Left ventricle myocardium superior (tissue), 1 donor: ENCODE data around the gene KRT73. TPM values are rescaled to one million over a fixed set of nuclear protein-coding genes. Genes with fewer than 3 reads are reported as not detected.

Experiments
- ATAC-seq: fragments of 200-7000 bp; cut with Tn5 transposase; one replicate; pipeline ENCODE4 v1.9.1; 2020; ENCODE audit warnings: mild to moderate bottlenecking, moderate library complexity
- DNase-seq: peaks from one replicate; pipeline ENCODE4 v3.0.0-alpha.2; 2020
- intact Hi-C: fragments of 100-400 bp; cut with micrococcal nuclease; formaldehyde crosslinking; loops from one replicate; pipeline ENCODE4 v1.11.0; 2022
- total RNA-seq: library from RNA; stranded (reverse); fragmentation: NEBNext Ultra II Directional; extraction: Animal tissue kit (Norgen Biotek cat#: 25700); gene quantifications from one replicate; pipeline ENCODE4 v1.2.1, GENCODE V29; 2021
- donor health status: DM: no; HTN: yes; CAD: no; lungs with severe emphysema.

KRT73 gene
- total RNA-seq, 1 donor from 2014 or later, result not detected

DNA sequence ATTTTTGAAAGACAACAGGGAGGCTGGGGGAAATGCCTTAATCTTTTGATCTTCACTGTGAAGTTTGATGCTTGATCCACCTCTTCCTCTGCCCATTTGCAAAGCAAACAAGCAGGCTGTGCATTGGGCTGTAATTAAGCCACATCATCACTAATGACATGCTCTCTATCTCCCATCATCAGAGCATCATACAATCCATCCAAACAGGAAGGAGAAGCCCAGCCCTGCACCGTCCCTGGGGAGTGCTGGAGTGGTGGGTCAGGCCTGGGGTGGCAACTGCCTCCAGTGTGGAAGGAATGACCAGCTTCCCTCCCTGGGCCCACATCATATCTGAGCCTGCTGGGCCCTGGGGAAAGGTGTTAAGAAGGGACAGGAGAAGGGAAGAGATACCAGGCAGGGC, 37.9 kb downstream of the KRT73 start:
- DNase-seq, result no peak
- intact Hi-C loops, result loop anchor here (5.0 kb wide), 1 partner anchor 297 kb away; no protein-coding TSS in a partner anchor
- no peak for ATAC-seq

- DNase-seq, result no peak
Measured at GRCh38 chr12:52579468-52580465, 38.6 kb downstream of the KRT73 start.

GRCh38 chr12:52578469-52578868, 39.9 kb downstream of the KRT73 start:
- DNase-seq, result no peak
- intact Hi-C loops, result no loop called here
- ATAC-seq, result no peak

More at GRCh38 chr12:52579468-52580465, 38.6 kb downstream of the KRT73 start:
- no peak for ATAC-seq
- intact Hi-C loops, result loop anchor here (5.0 kb wide), 1 partner anchor 298 kb away; no protein-coding TSS in a partner anchor

DNA sequence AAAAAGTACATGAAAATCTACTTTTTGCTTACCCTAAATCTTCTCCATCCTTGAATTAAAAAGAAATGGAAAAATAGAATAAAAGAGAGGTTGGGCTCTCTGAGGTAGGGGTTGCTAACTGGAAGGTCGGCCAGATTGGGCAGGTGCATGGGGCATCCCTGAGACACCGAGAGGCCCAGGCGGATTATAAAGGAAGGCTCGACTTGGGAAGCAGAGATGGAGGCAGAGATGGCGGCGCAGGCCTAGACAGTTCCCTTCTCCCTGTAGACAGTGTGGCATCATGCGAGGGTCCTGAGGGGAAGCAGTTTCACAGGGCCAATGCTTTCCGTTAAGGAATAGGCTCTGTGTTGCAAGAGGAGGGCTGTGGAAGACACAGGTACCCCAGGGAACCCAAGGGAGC, 41.0 kb downstream of the KRT73 start:
- DNase-seq (no peak), ATAC-seq (no peak)
- intact Hi-C loops, result no loop called here

DNA sequence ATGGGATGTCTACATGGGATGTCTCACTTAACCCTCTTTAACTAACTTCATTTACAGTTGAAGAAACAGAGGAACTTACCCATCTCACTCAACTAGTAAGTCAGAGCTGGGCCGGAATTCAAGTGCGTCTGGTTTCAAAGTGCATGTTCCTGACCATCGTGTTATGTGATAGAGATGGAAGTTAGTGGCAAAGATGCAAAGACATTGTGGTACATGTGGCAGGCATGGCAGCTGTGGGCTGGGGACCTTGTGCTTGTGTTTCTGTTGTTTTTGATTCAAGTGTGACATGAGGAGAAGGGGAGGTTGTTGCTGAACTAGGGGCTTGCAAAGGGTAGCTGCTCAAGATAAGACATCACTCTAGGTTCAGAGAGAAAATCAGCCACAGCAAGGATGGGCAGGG, 42.4 kb downstream of the KRT73 start:
- ATAC-seq (no peak), DNase-seq (no peak)
- intact Hi-C loops, result no loop called here

DNA sequence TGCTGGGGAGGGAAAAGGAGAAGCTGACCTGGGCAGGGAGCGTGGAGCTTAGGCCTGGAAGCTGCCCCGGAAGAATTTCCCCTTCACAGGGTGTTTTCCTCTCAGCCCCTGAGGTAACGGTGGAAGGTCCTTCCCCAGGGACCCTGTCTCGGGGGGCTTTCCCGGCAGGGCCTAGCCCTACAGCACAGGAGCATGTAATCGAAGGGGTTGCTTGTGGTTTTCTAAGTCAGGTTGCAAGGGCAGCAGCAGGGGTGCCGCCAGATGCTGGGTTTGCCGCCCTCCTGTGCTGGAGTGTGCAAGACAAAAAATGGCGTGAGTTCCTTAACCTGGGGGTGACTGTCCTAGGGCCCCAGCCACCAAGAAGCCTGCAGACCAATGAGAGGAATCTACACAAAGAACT, 43.1 kb downstream of the KRT73 start:
- intact Hi-C loops, result no loop called here
- DNase-seq, result no peak
- ATAC-seq, result no peak

DNA sequence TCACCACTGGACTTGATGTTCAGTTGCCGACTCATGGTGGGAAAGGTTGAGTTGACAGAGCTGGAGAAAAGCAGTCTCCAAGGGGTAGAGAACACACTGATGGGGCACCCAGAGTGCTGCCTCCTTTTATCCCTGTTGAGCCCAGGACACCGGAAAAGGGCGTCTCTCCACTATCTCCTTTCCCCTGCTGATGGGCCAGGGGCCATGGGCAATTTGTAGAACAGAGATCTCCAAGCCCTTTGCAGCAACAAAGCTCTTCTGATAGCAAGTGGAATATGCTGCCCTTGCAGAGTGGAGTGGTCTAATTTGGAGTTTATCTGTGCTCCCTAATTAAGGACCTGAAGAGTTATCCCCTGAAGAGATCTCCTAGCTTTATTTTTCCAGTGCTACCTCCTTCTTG, 44.6 kb downstream of the KRT73 start, which contains the start of gene KRT74:
Gene KRT74, minus strand, starts transcription at position 101 of the 400 bp plus-strand sequence. Its CDS starts 66 bp downstream, at position 35.
- DNase-seq (no peak), ATAC-seq (no peak)
- intact Hi-C loops, result no loop called here

GRCh38 chr12:52573306-52573705, 45.1 kb downstream of the KRT73 start:
- intact Hi-C loops, result no loop called here
- ATAC-seq (no peak), DNase-seq (no peak)

GRCh38 chr12:52570511-52570910, 47.8 kb downstream of the KRT73 start:
- ATAC-seq, result no peak
- DNase-seq, result no peak
- intact Hi-C loops, result no loop called here

DNA sequence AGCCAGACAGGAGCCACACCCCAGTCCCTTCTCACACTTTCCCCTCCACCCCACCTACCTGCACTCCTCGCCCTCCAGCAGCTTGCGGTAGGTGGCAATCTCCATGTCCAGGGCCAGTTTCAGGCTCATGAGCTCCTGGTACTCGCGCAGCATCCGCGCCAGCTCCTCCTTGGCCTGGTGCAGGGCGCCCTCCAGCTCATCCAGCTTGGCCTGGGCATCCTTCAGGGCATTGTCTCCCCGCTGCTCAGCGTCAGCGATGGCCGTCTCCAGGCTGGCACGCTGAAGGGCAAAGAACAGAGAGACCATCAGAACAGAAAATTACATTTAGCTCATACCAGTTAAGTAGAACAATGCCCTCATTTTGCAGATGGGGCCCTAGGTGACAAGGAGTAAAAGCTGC, 50.2 kb downstream of the KRT73 start:
- no peak for ATAC-seq
- intact Hi-C loops, result no loop called here
- DNase-seq, result no peak

- peak; percentile 99 for ATAC-seq
- DNase-seq, result peak; percentile 80
- intact Hi-C loops, result no loop called here
Measured at GRCh38 chr12:52566847-52567291, 51.5 kb downstream of the KRT73 start.

- intact Hi-C loops, result no loop called here
- no peak for DNase-seq
- ATAC-seq, result no peak
Measured at GRCh38 chr12:52564582-52564981, 53.8 kb downstream of the KRT73 start.

GRCh38 chr12:52561880-52562449, 56.4 kb downstream of the KRT73 start:
- no peak for DNase-seq
- intact Hi-C loops, result no loop called here
- no peak for ATAC-seq

DNA sequence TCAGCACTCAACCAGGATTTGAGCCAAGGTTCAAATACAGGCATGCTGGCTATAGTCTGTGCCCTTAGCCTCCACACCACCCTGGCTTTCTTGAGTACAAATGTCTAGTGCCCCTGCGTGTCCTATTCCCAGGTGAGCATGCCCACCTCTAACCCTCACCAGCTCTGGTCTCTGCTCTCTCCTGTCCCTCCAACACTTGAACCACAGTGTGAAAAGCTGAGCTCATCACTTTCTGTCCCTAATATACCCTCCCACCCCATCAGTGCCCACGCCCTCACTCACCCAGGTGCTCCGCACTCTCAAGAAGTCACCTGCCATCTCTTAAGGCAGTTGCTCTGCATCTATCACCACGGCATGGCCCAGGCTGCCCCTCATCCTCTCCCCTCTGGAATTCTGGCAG, 58.4 kb downstream of the KRT73 start:
- ATAC-seq, result no peak
- intact Hi-C loops, result no loop called here

DNA sequence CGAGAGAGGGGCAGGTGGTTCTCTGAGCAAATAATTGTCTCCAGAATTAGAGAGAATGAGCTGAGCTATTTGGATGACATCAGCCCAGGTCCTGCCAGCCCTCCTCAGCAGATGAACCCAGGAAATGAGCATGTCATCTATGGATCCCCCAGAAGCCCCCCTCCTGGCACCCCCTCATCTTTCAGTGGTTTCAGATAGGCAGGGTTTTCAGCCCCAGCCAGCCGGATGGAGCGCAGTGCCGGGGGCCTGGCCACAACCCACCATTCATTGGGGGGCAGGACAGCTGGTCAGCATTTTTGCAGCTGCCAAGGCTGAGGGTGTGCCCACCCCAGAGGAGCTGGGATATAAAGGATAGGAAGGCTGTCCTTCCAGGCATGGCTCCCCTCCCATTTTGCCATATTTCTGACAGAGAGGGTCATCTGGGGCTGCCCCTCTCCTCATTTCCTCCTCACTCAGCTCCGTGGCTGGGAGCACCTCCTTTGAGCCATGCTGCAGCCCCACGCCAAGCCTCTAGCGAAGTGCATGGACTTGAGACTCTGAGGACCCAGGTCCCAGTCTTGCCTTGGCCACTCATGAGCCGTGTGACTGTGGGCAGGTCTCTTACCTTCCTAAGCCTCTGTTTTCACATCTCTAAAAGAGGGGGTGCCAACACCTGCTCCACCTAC, 59.4 kb downstream of the KRT73 start:
- intact Hi-C loops, result no loop called here
- no peak for ATAC-seq
- DNase-seq, result no peak

More for the DNA sequence above, 58.4 kb downstream of the KRT73 start:
- DNase-seq, result no peak

Other genes starting within 250 kb of the KRT73 start
- not detected for gene KRT84, start 232.9 kb downstream of the KRT73 start, total RNA-seq
- not detected for gene KRT82, start 212.2 kb downstream of the KRT73 start, total RNA-seq
- not detected for gene KRT75, start 184.2 kb downstream of the KRT73 start, total RNA-seq
- not detected for gene KRT6B, start 166.4 kb downstream of the KRT73 start, total RNA-seq
- not detected for gene KRT6C, start 144.8 kb downstream of the KRT73 start, total RNA-seq
- gene KRT6A, start 125.3 kb downstream of the KRT73 start, total RNA-seq, result 0.27 TPM
- gene KRT5, start 98.2 kb downstream of the KRT73 start, total RNA-seq, result 1.1 TPM
- gene KRT71, start 65.4 kb downstream of the KRT73 start, total RNA-seq, result not detected
- not detected for gene KRT74, start 44.7 kb downstream of the KRT73 start, total RNA-seq
- gene KRT72, start 17.1 kb downstream of the KRT73 start, total RNA-seq, result not detected
- not detected for gene KRT2, start 33.7 kb upstream of the KRT73 start, total RNA-seq
- 0.15 TPM for gene KRT1, start 61.8 kb upstream of the KRT73 start, total RNA-seq
- gene KRT77, start 85.0 kb upstream of the KRT73 start, total RNA-seq, result not detected
- not detected for gene KRT76, start 158.8 kb upstream of the KRT73 start, total RNA-seq
- not detected for gene KRT3, start 177.6 kb upstream of the KRT73 start, total RNA-seq
- gene KRT4, start 195.6 kb upstream of the KRT73 start, total RNA-seq, result not detected
- gene KRT79, start 215.8 kb upstream of the KRT73 start, total RNA-seq, result not detected
- gene KRT78, start 230.4 kb upstream of the KRT73 start, total RNA-seq, result not detected